MM.1S (cell line): ENCODE measurements around the gene ARSK.

Source experiments
- DNase-seq: peaks from one replicate; pipeline ENCODE4 v3.0.0-alpha.2; 2015
- H2AFZ ChIP-seq: fragments of 300-600 bp; sonication (generic); 2 replicates; pipeline ENCODE4 v1.6.0; 2016; ENCODE audit warnings: antibody characterized with exemption, low read length
- H3F3A ChIP-seq: fragments of 300-600 bp; sonication (generic); 2 replicates; pipeline ENCODE4 v1.6.1; 2016; ENCODE audit warnings: mild to moderate bottlenecking, antibody characterized with exemption, low read length, moderate library complexity, mixed read lengths; ENCODE audit not compliant: insufficient read depth
- H3K27ac ChIP-seq: fragments of 300-600 bp; sonication (generic); 2 replicates; pipeline ENCODE4 v1.5.1; 2016; ENCODE audit warnings: mild to moderate bottlenecking, low read length
- H3K27me3 ChIP-seq: fragments of 300-600 bp; sonication (generic); replicated peaks from 2 replicates; pipeline ENCODE4 v1.6.0; 2016; ENCODE audit warnings: low read length; ENCODE audit not compliant: insufficient read depth
- H3K36me3 ChIP-seq: fragments of 300-600 bp; sonication (generic); replicated peaks from 2 replicates; pipeline ENCODE4 v1.6.1; 2016; ENCODE audit warnings: mild to moderate bottlenecking, low read length, mixed read lengths; ENCODE audit not compliant: insufficient read depth
- H3K4me1 ChIP-seq: fragments of 300-600 bp; sonication (generic); 2 replicates; pipeline ENCODE4 v1.6.1; 2016; ENCODE audit warnings: low read length, mixed read lengths
- H3K4me2 ChIP-seq: fragments of 300-600 bp; sonication (generic); 2 replicates; pipeline ENCODE4 v1.6.0; 2016; ENCODE audit warnings: low read depth, low read length
- H3K4me3 ChIP-seq: fragments of 300-600 bp; sonication (generic); 2 replicates; pipeline ENCODE4 v1.5.1; 2016; ENCODE audit warnings: low read length, mixed read lengths
- H3K79me2 ChIP-seq: fragments of 300-600 bp; sonication (generic); 2 replicates; pipeline ENCODE4 v1.6.1; 2016; ENCODE audit warnings: mixed run types, low read length, mixed read lengths
- H3K9ac ChIP-seq: fragments of 300-600 bp; sonication (generic); 2 replicates; pipeline ENCODE4 v1.6.1; 2016; ENCODE audit warnings: low read length, mixed read lengths
- H3K9me2 ChIP-seq: fragments of 300-600 bp; sonication (generic); replicated peaks from 2 replicates; pipeline ENCODE4 v1.6.1; 2016; ENCODE audit warnings: mild to moderate bottlenecking, low read length, mixed read lengths; ENCODE audit not compliant: insufficient read depth
- H3K9me3 ChIP-seq: fragments of 300-600 bp; sonication (generic); replicated peaks from 2 replicates; pipeline ENCODE4 v1.6.1; 2016; ENCODE audit warnings: mild to moderate bottlenecking, low read length, mixed read lengths; ENCODE audit not compliant: insufficient read depth
- H4K20me1 ChIP-seq: fragments of 300-600 bp; sonication (generic); 2 replicates; pipeline ENCODE4 v1.6.1; 2016; ENCODE audit warnings: mild to moderate bottlenecking, low read length, moderate library complexity, mixed read lengths; ENCODE audit not compliant: insufficient read depth
- CTCF ChIP-seq: fragments of 300-600 bp; sonication (generic); IDR thresholded peaks from 2 replicates; pipeline ENCODE4 v1.5.1; 2016; ENCODE audit warnings: antibody characterized with exemption, low read length, mixed read lengths
- EZH2 ChIP-seq: fragments of 300-600 bp; sonication (generic); optimal IDR thresholded peaks from 2 replicates; pipeline ENCODE3; 2017; ENCODE audit warnings: low read depth, mild to moderate bottlenecking, antibody characterized with exemption, low read length, mixed read lengths
- EZH2phosphoT487 ChIP-seq: fragments of 300-600 bp; sonication (generic); IDR thresholded peaks from 2 replicates; pipeline ENCODE4 v1.6.1; 2018; ENCODE audit warnings: antibody characterized with exemption, low read length

The ARSK gene

GRCh38 chr5:95554647-95555548, at the start of gene ARSK, which contains the start of gene SKIC3:
Gene ARSK, plus strand, starts transcription at chr5:95555101. Its CDS starts 178 bp downstream, at chr5:95555279.
Gene SKIC3, minus strand, starts transcription at chr5:95554977. Its CDS starts 7,827 bp downstream, at chr5:95547150.
- H3K4me3 ChIP-seq: peak within 1 kb of the TSS; percentile 85
- H3K9me3 ChIP-seq: no peaks in the 10 kb centered on the region
- H4K20me1 ChIP-seq: no peaks in the 10 kb centered on the region
- peaks cover 14% of the 10 kb centered on the region for H3F3A ChIP-seq
- H2AFZ ChIP-seq: peak within 1 kb of the TSS; percentile 88
- peaks cover 8% of the 10 kb centered on the region; the same call in 1 of the 2 replicates for H3K4me1 ChIP-seq
- no peaks in the 10 kb centered on the region for H3K27me3 ChIP-seq
- no peaks in the 10 kb centered on the region for H3K9me2 ChIP-seq
- peak within 1 kb of the TSS; percentile 78 for H3K27ac ChIP-seq
- peaks cover 58% of the 10 kb centered on the region for H3K79me2 ChIP-seq
- peak within 1 kb of the TSS; percentile 80 for H3K4me2 ChIP-seq
- no peaks in the 10 kb centered on the region for H3K36me3 ChIP-seq
- H3K9ac ChIP-seq: peak within 1 kb of the TSS; percentile 80
- DNase-seq: peak; percentile 99
- TF ChIP-seq EZH2 (no peak), EZH2phosphoT487 (no peak), CTCF (peak; percentile 34)

- Histone ChIP-seq H3K4me2 (no peak overlapping the region), H3K36me3 (peaks cover 11% of the 10 kb centered on the region; the same call in 1 of the 2 replicates), H3K9me2 (no peaks in the 10 kb centered on the region), H2AFZ (no peak overlapping the region), H3K4me3 (no peak overlapping the region), H3F3A (no peaks in the 10 kb centered on the region), H4K20me1 (no peaks in the 10 kb centered on the region), H3K9me3 (no peaks in the 10 kb centered on the region), H3K27me3 (no peaks in the 10 kb centered on the region), H3K79me2 (no peaks in the 10 kb centered on the region), H3K27ac (no peak overlapping the region), H3K9ac (no peak overlapping the region), H3K4me1 (no peaks in the 10 kb centered on the region)
- DNase-seq: no peak
- no peak for TF ChIP-seq CTCF
- no peak for TF ChIP-seq EZH2
- TF ChIP-seq EZH2phosphoT487: no peak
These were observed 46.4 kb upstream of the ARSK start for GRCh38 chr5:95508550-95508949.

GRCh38 chr5:95511606-95512005, 43.3 kb upstream of the ARSK start:
- Histone ChIP-seq H3K4me2 (no peak overlapping the region), H3K27me3 (no peaks in the 10 kb centered on the region), H3K79me2 (no peaks in the 10 kb centered on the region), H3K4me3 (no peak overlapping the region), H3K9me3 (no peaks in the 10 kb centered on the region), H2AFZ (no peak overlapping the region), H3F3A (no peaks in the 10 kb centered on the region), H3K27ac (no peak overlapping the region), H3K36me3 (peaks cover 14% of the 10 kb centered on the region; the same call in 1 of the 2 replicates), H3K9me2 (no peaks in the 10 kb centered on the region), H3K9ac (no peak overlapping the region), H3K4me1 (no peaks in the 10 kb centered on the region), H4K20me1 (no peaks in the 10 kb centered on the region)
- TF ChIP-seq EZH2phosphoT487 (no peak), CTCF (no peak), EZH2 (no peak)
- no peak for DNase-seq
